ENCODE measurements around the gene GCC2.
A peak's percentile ranks its signal among the peaks of the same experiment; 100 is the strongest.

The GCC2 gene

DNA sequence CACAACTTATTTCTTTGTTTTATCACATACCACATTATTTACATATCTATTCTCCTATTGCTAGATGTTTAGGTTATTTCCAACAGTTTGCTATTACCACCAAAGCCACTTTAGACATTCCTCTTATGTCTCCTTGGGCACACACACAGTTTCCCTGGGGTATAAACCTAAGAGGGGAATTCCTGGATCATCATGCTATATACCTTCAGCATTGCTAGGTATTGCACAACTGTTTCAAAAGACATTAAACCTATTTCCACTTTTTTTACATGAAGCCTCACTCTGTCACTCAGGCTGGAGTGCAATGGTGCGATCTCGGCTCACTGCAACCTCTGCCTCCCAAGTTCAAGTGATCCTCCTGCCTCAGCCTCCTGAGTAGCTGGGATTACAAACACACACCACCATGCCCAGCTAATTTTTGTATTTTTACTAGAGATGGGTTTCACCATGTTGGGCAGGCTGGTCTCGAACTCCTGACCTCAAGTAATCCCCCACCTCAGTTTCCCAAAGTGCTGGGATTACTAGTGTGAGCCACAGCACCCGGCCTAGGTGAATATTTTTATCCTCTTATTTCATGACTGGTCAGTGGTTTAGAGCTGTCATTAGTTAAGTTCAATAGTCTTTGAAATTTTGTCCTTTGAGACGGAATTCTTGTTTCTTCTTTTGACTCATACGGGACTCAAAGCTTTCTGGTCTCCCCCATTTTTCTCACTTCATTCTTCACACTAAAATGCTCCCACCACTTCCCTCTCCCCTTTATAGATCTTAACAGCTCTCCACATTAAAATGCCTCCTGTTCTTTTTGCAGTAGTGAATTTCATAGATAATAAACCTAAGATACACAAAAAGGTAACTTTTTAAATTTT, 40.9 kb upstream of the GCC2 start:
- H3K27ac ChIP-seq = no peak overlapping the region
- no peak for TF ChIP-seq ZFX (IDR thresholded peaks at IDR 0.05)
- TF ChIP-seq, protein P1, sequence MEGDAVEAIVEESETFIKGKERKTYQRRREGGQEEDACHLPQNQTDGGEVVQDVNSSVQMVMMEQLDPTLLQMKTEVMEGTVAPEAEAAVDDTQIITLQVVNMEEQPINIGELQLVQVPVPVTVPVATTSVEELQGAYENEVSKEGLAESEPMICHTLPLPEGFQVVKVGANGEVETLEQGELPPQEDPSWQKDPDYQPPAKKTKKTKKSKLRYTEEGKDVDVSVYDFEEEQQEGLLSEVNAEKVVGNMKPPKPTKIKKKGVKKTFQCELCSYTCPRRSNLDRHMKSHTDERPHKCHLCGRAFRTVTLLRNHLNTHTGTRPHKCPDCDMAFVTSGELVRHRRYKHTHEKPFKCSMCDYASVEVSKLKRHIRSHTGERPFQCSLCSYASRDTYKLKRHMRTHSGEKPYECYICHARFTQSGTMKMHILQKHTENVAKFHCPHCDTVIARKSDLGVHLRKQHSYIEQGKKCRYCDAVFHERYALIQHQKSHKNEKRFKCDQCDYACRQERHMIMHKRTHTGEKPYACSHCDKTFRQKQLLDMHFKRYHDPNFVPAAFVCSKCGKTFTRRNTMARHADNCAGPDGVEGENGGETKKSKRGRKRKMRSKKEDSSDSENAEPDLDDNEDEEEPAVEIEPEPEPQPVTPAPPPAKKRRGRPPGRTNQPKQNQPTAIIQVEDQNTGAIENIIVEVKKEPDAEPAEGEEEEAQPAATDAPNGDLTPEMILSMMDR (conservative IDR thresholded peaks at IDR 0.05) = no peak

DNA sequence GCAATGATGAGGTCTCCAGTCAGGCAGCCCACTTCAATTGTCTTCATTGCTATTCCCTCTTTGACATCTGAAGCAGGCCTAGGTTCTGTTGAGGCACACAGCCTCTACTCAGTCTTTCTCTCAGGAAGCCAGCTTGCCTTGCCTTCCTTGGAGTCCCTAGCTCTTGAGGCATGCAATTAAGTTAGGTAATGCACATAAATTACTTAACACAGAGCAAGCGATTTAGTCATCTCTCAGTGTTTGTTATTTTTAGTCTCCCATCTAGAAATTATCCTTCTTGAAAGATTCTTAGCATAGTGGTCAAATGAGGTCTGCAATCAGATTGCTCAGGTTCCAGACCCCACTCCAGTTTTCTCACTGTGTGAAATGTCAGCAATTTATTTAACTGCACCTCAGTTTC, 39.2 kb upstream of the GCC2 start:
- no peak overlapping the region for H3K27ac ChIP-seq
- TF ChIP-seq, protein P1 (conservative IDR thresholded peaks at IDR 0.05) = no peak
- TF ChIP-seq ZFX (IDR thresholded peaks at IDR 0.05) = no peak

DNA sequence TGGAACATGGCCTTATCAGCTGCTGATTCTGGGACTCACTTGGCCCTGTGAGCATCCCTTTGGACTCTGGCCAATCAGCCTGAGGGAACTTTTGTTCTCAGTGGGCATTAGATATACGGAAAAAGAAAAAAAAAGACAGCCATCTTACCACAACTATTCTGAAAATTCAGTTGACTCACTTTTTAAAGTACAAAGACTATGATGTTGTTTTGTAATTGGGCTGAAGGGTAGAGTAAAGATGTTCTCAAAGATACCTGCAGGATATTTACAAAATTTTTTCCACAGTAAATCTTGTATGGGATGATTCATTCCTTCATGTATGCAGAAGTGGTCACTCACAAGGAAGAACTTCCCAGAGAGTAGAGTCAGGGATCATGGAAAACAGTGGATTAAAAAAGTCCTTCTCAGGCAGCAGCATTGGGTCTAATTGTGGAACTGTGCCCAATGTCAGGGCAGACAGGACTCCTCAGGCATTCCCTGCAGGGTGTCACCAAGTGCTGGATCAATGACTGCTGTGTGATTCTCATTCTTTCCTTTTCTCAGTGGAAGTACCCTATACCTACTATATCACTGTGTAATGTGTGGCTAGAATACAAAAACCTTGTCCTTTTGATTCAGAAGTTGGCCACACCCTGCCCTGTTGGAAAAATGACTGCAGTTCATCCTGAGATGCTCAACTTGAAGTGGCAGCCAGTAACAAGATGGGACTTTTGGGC, 35.9 kb upstream of the GCC2 start:
- H3K27ac ChIP-seq = no peak overlapping the region
- no peak for TF ChIP-seq ZFX (IDR thresholded peaks at IDR 0.05)
- TF ChIP-seq, protein P1 (conservative IDR thresholded peaks at IDR 0.05) = no peak

DNA sequence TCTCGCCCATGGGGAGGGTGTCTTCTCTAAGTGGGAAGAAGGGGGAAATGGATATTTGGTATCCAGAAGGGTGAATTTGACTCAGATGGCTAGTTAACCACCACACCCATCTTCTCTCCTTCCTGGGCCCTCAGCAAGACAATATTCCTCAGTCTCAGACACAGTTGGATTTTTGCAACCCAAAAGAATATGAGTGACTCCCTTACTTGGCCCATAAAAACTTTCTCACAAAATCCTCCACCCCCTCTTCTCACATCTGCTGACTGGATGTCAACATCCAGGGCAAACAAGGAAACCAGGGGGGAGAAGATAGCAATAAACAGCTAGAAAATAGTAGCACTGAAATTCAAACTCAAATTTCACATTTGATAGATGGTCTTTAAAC, 35.3 kb upstream of the GCC2 start:
- no peak for TF ChIP-seq ZFX (IDR thresholded peaks at IDR 0.05)
- TF ChIP-seq, protein P1 (conservative IDR thresholded peaks at IDR 0.05) = no peak
- H3K27ac ChIP-seq = no peak overlapping the region

DNA sequence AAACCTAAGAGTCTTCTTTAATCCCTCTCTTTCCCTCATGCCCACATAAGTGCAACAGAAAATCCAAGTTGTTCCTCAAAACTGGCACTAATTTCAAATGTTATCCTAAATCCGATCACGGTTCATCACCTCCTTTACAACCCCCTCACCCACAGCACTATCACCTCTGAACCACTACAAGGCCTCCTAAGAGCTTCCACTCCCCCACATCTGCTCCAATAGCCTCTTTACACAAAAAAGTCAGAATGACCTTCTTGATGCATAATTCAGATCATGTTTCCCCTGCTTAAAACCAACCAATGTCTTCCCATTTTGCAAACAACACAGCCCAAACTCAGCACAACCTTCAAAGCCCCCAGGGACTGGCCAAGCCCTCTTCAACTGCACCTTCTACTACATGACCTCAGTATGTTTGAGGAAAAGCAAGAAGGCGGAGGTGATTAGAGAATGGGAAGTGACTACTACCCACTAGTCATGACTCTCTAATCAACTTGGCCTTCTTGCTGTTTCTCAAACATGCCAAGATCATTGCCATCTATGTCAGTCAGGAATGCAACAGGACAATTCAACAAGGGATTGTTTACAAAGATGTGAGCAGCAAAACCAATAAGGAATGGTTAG, 34.6 kb upstream of the GCC2 start:
- no peak overlapping the region for H3K27ac ChIP-seq
- no peak for TF ChIP-seq ZFX (IDR thresholded peaks at IDR 0.05)
- TF ChIP-seq, protein P1 (conservative IDR thresholded peaks at IDR 0.05) = no peak

DNA sequence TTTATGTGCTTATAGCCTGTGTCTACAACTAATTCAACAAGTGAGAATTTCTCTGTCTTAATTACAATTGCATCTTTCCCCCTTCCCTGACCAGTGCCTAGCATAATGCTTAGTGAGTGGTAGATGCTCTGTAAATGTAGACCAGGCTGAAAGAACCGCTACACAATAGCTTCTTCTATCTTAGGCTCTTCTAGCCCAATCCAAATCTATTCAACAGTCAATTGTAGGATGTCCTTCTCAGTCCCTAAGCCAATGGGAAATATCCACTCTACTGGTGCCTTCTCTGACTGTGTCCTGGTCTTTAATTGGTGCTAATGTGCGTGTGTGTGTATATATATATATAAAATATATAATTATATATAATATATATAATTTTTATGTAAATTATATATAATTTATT, 34.1 kb upstream of the GCC2 start:
- TF ChIP-seq, protein P1 (conservative IDR thresholded peaks at IDR 0.05) = no peak
- no peak for TF ChIP-seq ZFX (IDR thresholded peaks at IDR 0.05)
- H3K27ac ChIP-seq = no peak overlapping the region

DNA sequence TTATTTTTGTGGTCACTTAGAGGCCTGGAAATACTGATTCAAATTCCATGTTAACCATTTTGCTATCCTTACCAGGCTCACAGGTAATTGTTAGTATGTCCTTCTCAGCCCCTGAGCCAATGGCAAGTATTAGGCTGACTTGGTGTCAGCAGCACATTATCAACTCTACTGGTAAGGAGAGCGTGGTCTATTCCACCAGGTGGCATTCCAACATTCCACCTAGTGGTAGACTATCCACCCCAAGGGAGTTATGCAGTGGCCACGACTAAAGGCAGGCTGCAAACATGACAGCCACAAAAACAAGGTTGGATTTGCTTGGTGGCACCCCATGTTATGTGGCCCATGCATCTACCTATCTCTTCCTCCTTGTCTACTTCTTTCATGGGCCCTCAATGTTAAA, 31.8 kb upstream of the GCC2 start:
- no peak overlapping the region for H3K27ac ChIP-seq
- TF ChIP-seq ZFX (IDR thresholded peaks at IDR 0.05) = no peak
- TF ChIP-seq, protein P1 (conservative IDR thresholded peaks at IDR 0.05) = peak; percentile 21
